Mucosa of descending colon (tissue), 3 donors: ENCODE data around the gene PDE4D. TPM values are rescaled to one million over a fixed set of nuclear protein-coding genes. Genes with fewer than 3 reads are reported as not detected.

ENCODE experiments used
- ATAC-seq: fragments of 200-7000 bp; cut with Tn5 transposase; one replicate; pipeline ENCODE4 v1.9.1; 2020; ENCODE audit warnings: mild to moderate bottlenecking, moderate library complexity
- DNase-seq, 3 donors: peaks; one replicate each; pipeline ENCODE4 v3.0.0-alpha.2; 2020
- H3K36me3 ChIP-seq: fragments of 200-600 bp; one replicate; pipeline ENCODE4 v1.8.0; 2021; ENCODE audit warnings: low read depth, mild to moderate bottlenecking
- H3K4me1 ChIP-seq: fragments of 200-600 bp; one replicate; pipeline ENCODE4 v1.8.0; 2021; ENCODE audit warnings: low read depth, mild to moderate bottlenecking
- H3K4me3 ChIP-seq: fragments of 200-600 bp; one replicate; pipeline ENCODE4 v1.8.0; 2021; ENCODE audit warnings: mild to moderate bottlenecking
- H3K9me3 ChIP-seq: fragments of 200-600 bp; one replicate; pipeline ENCODE4 v1.8.0; 2021; ENCODE audit warnings: mild to moderate bottlenecking
- CTCF ChIP-seq: fragments of 200-600 bp; IDR thresholded peaks from one replicate; pipeline ENCODE4 v1.8.0; 2022; ENCODE audit warnings: antibody characterized with exemption, mild to moderate bottlenecking
- intact Hi-C, 2 donors: fragments of 100-400 bp; cut with DNase I in 1 of 2; cut with micrococcal nuclease in 1 of 2; formaldehyde crosslinking; loops; one replicate each; pipeline versions ENCODE4 v1.11.0 to v1.11.1; 2022; cut with DNase I, micrococcal nuclease
- total RNA-seq, 3 donors: library from RNA; stranded (reverse); fragmentation: NEBNext Ultra II Directional in 2 of 3; extraction: Animal tissue kit (Norgen Biotek cat#: 25700) in 2 of 3; gene quantifications; one replicate each; pipeline versions ENCODE4 v1.2.1 to v1.2.4, GENCODE V29; 2021 to 2023
- donor health status: DM: no; HTN: no; CAD: no; lungs with moderate emphysema.
- donor health status: DM: no; HTN: no; CAD: no.
- donor health status: DM: no; HTN: yes; CAD: no.

Gene PDE4D
- total RNA-seq, 3 donors from 2014 or later: 37.9 to 137 (median 100) TPM

- no peaks in the 10 kb centered on the region for H3K9me3 ChIP-seq
- no peak overlapping the region for H3K4me3 ChIP-seq
- H3K4me1 ChIP-seq: no peaks in the 10 kb centered on the region
- no peak for TF ChIP-seq CTCF
- intact Hi-C loops: no loop called here
- ATAC-seq (no peak), DNase-seq (no peak)
- no peaks in the 10 kb centered on the region for H3K36me3 ChIP-seq
Observed at GRCh38 chr5:59568161-59568560, 325.4 kb downstream of the PDE4D start.

- H3K4me1 ChIP-seq: no peaks in the 10 kb centered on the region
- no peaks in the 10 kb centered on the region for H3K9me3 ChIP-seq
- intact Hi-C loops: no loop called here
- ATAC-seq (no peak), DNase-seq (no peak)
- TF ChIP-seq CTCF: no peak
- no peak overlapping the region for H3K4me3 ChIP-seq
- H3K36me3 ChIP-seq: no peaks in the 10 kb centered on the region
Observed at GRCh38 chr5:59565551-59565950, 328.0 kb downstream of the PDE4D start.

- H3K4me1 ChIP-seq: no peaks in the 10 kb centered on the region
- no peak overlapping the region for H3K4me3 ChIP-seq
- no peaks in the 10 kb centered on the region for H3K9me3 ChIP-seq
- no peak for TF ChIP-seq CTCF
- intact Hi-C loops: no loop called here
- peak in 1 of 3 donors; percentile 19 for DNase-seq
- no peaks in the 10 kb centered on the region for H3K36me3 ChIP-seq
- peak; percentile 47 for ATAC-seq
Observed at GRCh38 chr5:59564895-59565294, 328.6 kb downstream of the PDE4D start.

GRCh38 chr5:59562756-59563389 is 330.7 kb downstream of the PDE4D start:
- intact Hi-C loops: no loop called here
- TF ChIP-seq CTCF: no peak
- DNase-seq (peak; percentile 36 to 61 (median 45)), ATAC-seq (peak; percentile 82)
- Histone ChIP-seq H3K4me1 (no peaks in the 10 kb centered on the region), H3K4me3 (no peak overlapping the region), H3K36me3 (no peaks in the 10 kb centered on the region), H3K9me3 (no peaks in the 10 kb centered on the region)

- Histone ChIP-seq H3K4me1 (no peaks in the 10 kb centered on the region), H3K4me3 (no peak overlapping the region), H3K36me3 (no peaks in the 10 kb centered on the region), H3K9me3 (no peaks in the 10 kb centered on the region)
- peak; percentile 64 for ATAC-seq
- TF ChIP-seq CTCF: no peak
- intact Hi-C loops: no loop called here
- DNase-seq: no peak
Observed at GRCh38 chr5:59560553-59560952, 333.0 kb downstream of the PDE4D start.

GRCh38 chr5:59559847-59560246 is 333.7 kb downstream of the PDE4D start:
- H3K9me3 ChIP-seq: no peaks in the 10 kb centered on the region
- no peak for DNase-seq
- no peaks in the 10 kb centered on the region for H3K36me3 ChIP-seq
- no peak overlapping the region for H3K4me3 ChIP-seq
- intact Hi-C loops: no loop called here
- no peaks in the 10 kb centered on the region for H3K4me1 ChIP-seq
- TF ChIP-seq CTCF: no peak
- no peak for ATAC-seq
